Thyroid gland (tissue), 4 donors: Measurements from ENCODE around the gene RSU1. TPM values are rescaled to one million over a fixed set of nuclear protein-coding genes. Genes with fewer than 3 reads are reported as not detected.

Source experiments
- DNase-seq, 2 donors: peaks; one replicate each; pipeline ENCODE4 v3.0.0-alpha.2; 2019
- H3K27ac ChIP-seq, 3 donors: fragments of 200-600 bp; sonication (generic); 1 replicate in 2 of 3; 2 replicates in 1 of 3; pipeline ENCODE4 v1.5.1; 2016 to 2019; ENCODE audit warnings: mild to moderate bottlenecking in 1 of 3, moderate library complexity in 1 of 3
- H3K27me3 ChIP-seq: fragments of 200-600 bp; sonication (generic); one replicate; pipeline ENCODE4 v1.5.1; 2019
- H3K36me3 ChIP-seq, 2 donors: fragments of 200-600 bp; sonication (generic); one replicate each; pipeline ENCODE4 v1.5.1; 2016 to 2019
- H3K4me1 ChIP-seq, 2 donors: fragments of 200-600 bp; sonication (generic); one replicate each; pipeline ENCODE4 v1.5.1; 2017 to 2019
- H3K4me3 ChIP-seq, 3 donors: fragments of 200-600 bp; sonication (generic); replicated peaks in 1 of 3; 1 replicate in 2 of 3; 2 replicates in 1 of 3; pipeline ENCODE4 v1.5.1; 2016; ENCODE audit warnings: mild to moderate bottlenecking in 1 of 3
- H3K9me3 ChIP-seq: fragments of 200-600 bp; sonication (generic); one replicate; pipeline ENCODE4 v1.5.1; 2017
- POLR2A ChIP-seq, 2 donors: fragments of 450-650 bp; IDR thresholded peaks; one replicate each; pipeline ENCODE4 v1.6.1; 2017; ENCODE audit warnings: antibody characterized with exemption in 2 of 2, mild to moderate bottlenecking in 2 of 2, moderate library complexity in 1 of 2
- WGBS, 2 donors: methylation state at CpG; one replicate each; pipeline ENCODE4 v1.1.5; 2017; 5-methylcytosine and 5-hydroxymethylcytosine counted together
- intact Hi-C: fragments of 100-400 bp; cut with DNase I; formaldehyde crosslinking; loops from one replicate; pipeline ENCODE4 v1.15.1; 2023
- total RNA-seq, 4 donors: library from RNA; depleted of rRNA; stranded (reverse); fragments of >200 nt; gene quantifications; one replicate each; pipeline ENCODE4 v1.2.3, GENCODE V29; 2016
- TF ChIP-seq, protein P1 (sequence below), 6 experiments: fragments of 200-600 bp in 3 of 6; fragments of 450-650 bp in 3 of 6; sonication (generic) in 3 of 6; IDR thresholded peaks; one replicate each; pipeline ENCODE4 v1.5.1; 2016 to 2019; ENCODE audit warnings: antibody characterized with exemption in 6 of 6, mild to moderate bottlenecking in 2 of 6, inconsistent platforms in 1 of 6, moderate library complexity in 1 of 6

Gene RSU1
- total RNA-seq, 4 donors from 2014 or later = 43.5 to 63.0 (median 50.7) TPM

DNA sequence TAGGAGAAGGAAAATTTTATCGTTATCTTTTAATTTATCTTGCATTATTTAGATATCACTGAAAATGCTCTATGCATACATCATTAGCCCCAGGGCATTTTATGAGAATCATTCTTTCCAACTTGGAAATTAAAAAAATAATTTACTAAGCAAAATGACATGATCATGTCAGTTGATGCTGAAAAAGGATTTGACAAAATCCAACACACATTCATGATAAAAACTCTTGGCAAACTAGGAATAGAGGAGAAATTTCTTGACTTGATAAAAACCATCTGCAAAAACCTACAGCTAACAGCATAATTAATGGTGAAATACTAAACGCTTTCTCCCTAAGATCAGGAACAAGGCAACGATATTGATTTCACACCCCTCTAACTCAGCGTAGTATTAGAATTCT is 40.2 kb upstream of the RSU1 start:
- intact Hi-C loops = no loop called here
- H3K27ac ChIP-seq = no peak overlapping the region
- no peak for DNase-seq
- H3K9me3 ChIP-seq = no peaks in the 10 kb centered on the region
- no peaks in the 10 kb centered on the region for H3K27me3 ChIP-seq
- peaks cover 7 to 8% of the 10 kb centered on the region in 2 donors for H3K4me1 ChIP-seq
- WGBS, 2 donors = 86 to 94% methylated on average over 4 of the region's 4 CpGs
- H3K36me3 ChIP-seq = no peaks in the 10 kb centered on the region
- H3K4me3 ChIP-seq = no peak overlapping the region
- TF ChIP-seq POLR2A (IDR thresholded peaks at IDR 0.05) = no peak
- TF ChIP-seq, protein P1, sequence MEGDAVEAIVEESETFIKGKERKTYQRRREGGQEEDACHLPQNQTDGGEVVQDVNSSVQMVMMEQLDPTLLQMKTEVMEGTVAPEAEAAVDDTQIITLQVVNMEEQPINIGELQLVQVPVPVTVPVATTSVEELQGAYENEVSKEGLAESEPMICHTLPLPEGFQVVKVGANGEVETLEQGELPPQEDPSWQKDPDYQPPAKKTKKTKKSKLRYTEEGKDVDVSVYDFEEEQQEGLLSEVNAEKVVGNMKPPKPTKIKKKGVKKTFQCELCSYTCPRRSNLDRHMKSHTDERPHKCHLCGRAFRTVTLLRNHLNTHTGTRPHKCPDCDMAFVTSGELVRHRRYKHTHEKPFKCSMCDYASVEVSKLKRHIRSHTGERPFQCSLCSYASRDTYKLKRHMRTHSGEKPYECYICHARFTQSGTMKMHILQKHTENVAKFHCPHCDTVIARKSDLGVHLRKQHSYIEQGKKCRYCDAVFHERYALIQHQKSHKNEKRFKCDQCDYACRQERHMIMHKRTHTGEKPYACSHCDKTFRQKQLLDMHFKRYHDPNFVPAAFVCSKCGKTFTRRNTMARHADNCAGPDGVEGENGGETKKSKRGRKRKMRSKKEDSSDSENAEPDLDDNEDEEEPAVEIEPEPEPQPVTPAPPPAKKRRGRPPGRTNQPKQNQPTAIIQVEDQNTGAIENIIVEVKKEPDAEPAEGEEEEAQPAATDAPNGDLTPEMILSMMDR (IDR thresholded peaks at IDR 0.05) = no peak

DNA sequence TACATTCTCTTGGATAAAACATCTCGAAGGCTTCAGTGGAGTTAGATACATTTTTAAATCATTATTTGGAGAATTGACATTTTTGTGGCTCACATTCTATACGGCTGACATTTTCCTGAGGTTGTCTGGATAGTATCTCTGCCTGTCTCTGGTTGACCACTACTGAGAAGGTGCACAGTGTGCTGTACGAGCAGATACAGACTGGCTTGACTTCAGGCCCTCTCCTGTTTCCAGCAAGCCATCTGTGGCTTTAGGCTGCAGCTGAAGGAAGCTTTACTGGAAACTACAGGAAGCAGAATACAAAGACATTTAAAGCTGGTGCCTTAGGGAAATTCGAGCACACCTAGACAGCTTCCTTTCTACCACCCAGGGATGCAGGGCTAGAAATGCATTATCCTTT is 39.3 kb upstream of the RSU1 start:
- no peak for DNase-seq
- no peak overlapping the region for H3K27ac ChIP-seq

DNA sequence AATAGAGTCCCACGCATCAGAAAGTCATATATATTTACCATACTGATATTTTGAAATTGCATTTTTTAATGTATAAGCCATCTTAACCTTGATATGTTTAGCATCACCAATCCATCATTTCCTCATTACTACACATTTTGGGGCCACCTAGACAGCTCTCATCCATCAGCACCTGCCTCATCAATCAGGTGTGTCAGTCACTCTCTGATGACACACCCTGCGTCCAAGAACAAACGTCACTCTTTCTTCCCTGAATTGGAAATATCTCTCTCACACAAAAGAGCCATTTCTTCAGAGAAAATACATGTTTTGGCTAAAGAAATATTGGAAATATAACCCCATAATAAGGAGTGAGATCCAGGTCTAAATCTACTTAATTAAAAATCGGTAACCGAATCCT is 38.9 kb upstream of the RSU1 start:
- H3K27ac ChIP-seq = no peak overlapping the region
- H3K4me3 ChIP-seq = no peak overlapping the region
- WGBS, 2 donors = 88 to 94% methylated on average over 5 of the region's 5 CpGs
- TF ChIP-seq, protein P1 (IDR thresholded peaks at IDR 0.05) = no peak
- no peak for TF ChIP-seq POLR2A (IDR thresholded peaks at IDR 0.05)
- no peaks in the 10 kb centered on the region for H3K27me3 ChIP-seq
- H3K9me3 ChIP-seq = no peaks in the 10 kb centered on the region
- H3K4me1 ChIP-seq = peaks cover 9% of the 10 kb centered on the region in 2 donors
- intact Hi-C loops = no loop called here
- no peaks in the 10 kb centered on the region for H3K36me3 ChIP-seq
- DNase-seq = no peak

More for the DNA sequence above, 39.3 kb upstream of the RSU1 start:
- intact Hi-C loops = no loop called here
- Histone ChIP-seq H3K36me3 (no peaks in the 10 kb centered on the region), H3K4me3 (no peak overlapping the region), H3K9me3 (no peaks in the 10 kb centered on the region), H3K4me1 (peaks cover 9% of the 10 kb centered on the region in 2 donors), H3K27me3 (no peaks in the 10 kb centered on the region)
- no peak for TF ChIP-seq POLR2A (IDR thresholded peaks at IDR 0.05)
- TF ChIP-seq, protein P1 (IDR thresholded peaks at IDR 0.05) = no peak
- WGBS, 2 donors = 66 to 79% methylated on average over 4 of the region's 4 CpGs

DNA sequence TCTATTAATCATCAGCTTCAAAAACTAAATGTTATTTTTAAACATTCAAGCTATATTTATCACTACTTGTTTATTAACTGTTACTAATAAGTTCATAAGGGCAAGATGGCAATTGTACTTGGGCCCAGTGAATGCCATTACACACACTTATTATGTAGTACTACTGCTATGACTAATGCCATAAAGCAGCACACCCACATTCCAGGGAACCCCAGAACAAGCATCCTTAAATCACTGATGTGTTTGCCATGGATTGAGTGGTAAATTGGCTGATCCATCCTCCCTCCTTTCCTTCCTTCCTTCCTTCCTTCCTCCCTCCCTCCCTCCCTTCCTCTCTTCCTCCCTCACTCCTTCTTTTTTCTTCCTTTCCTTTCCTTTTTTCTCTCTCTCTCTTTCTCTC is 37.4 kb upstream of the RSU1 start:
- intact Hi-C loops = no loop called here
- no peak for DNase-seq
- peaks cover 9% of the 10 kb centered on the region in 2 donors for H3K4me1 ChIP-seq
- TF ChIP-seq POLR2A (IDR thresholded peaks at IDR 0.05) = no peak
- TF ChIP-seq, protein P1 (IDR thresholded peaks at IDR 0.05) = no peak
- H3K27me3 ChIP-seq = no peaks in the 10 kb centered on the region
- no peaks in the 10 kb centered on the region for H3K36me3 ChIP-seq
- no peaks in the 10 kb centered on the region for H3K9me3 ChIP-seq
- no peak overlapping the region for H3K4me3 ChIP-seq
- H3K27ac ChIP-seq = no peak overlapping the region

DNA sequence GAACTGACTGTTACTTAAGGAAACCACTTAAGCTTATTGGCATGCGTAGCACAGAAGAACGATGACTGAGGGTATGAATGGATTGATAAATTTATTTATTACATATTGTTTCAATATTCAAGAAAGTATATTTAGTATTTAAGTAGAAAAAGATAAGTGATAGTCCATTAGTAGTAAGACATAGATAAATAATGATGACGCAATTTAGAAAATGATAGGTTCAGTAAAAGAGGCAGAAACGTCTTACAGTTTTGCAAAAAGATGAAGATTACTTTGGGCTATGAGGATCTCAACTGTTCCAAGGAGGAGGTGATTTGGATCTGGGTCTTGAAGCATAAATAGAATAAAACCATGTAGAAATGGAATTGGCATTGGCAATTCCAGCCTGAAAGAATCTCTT is 36.6 kb upstream of the RSU1 start:
- intact Hi-C loops = no loop called here
- no peak for TF ChIP-seq POLR2A (IDR thresholded peaks at IDR 0.05)
- TF ChIP-seq, protein P1 (IDR thresholded peaks at IDR 0.05) = no peak
- 85% methylated on average over 4 of the region's 4 CpGs for WGBS, 2 donors
- DNase-seq = no peak
- Histone ChIP-seq H3K4me3 (no peak overlapping the region), H3K27me3 (no peaks in the 10 kb centered on the region), H3K4me1 (peaks cover 9% of the 10 kb centered on the region in 2 donors), H3K36me3 (no peaks in the 10 kb centered on the region), H3K27ac (no peak overlapping the region), H3K9me3 (no peaks in the 10 kb centered on the region)
